Endothelial cell of umbilical vein (primary cell): Measurements from ENCODE around the gene PLCD3. TPM values are rescaled to one million over a fixed set of nuclear protein-coding genes. Genes with fewer than 3 reads are reported as not detected.

ENCODE experiments used
- BruUV-seq: library from RNA; stranded (reverse); fragments of 400-500 nt; replicated peaks from 2 replicates; lab custom pipeline; 2021; lab: Mats Ljungman, UMichigan
- CTCF ChIA-PET: fragments of 300-600, 350-600 bp; sonication (Branson Sonifier 250); formaldehyde crosslinking; loops from one replicate; lab custom pipeline; 2021; ENCODE audit warnings: antibody characterized with exemption, inconsistent platforms; lab: Charles Lee
- POLR2A ChIA-PET: fragments of 300-600, 350-600 bp; sonication (Branson Sonifier 250); formaldehyde crosslinking; loops from one replicate; lab custom pipeline; 2021; ENCODE audit warnings: antibody characterized with exemption, inconsistent platforms; lab: Charles Lee
- DNase-seq: peaks from one replicate; pipeline ENCODE4 v3.0.0-alpha.2; 2011; ENCODE audit warnings: low read depth, low spot score
- FAIRE-seq: peaks from 2 replicates; lab custom pipeline; 2011; peaks lifted over from hg19 to GRCh38; lab: Jason Lieb, UNC
- H2AFZ ChIP-seq: 2 replicates; pipeline ENCODE4 v1.6.0; 2012; ENCODE audit warnings: low read depth, low read length, control low read depth, inconsistent platforms
- H3K27ac ChIP-seq: 2 replicates; pipeline ENCODE4 v1.5.1; 2011; ENCODE audit warnings: low read depth, mild to moderate bottlenecking, control low read depth, low read length, moderate library complexity; ENCODE audit not compliant: insufficient read depth
- H3K27me3 ChIP-seq, 2 experiments: 2 replicates each; pipeline versions ENCODE4 v1.6.0 to v1.6.1; 2011; ENCODE audit warnings: low read length in 2 of 2, mixed read lengths in 1 of 2; ENCODE audit not compliant: control insufficient read depth in 2 of 2, insufficient read depth in 2 of 2
- H3K36me3 ChIP-seq, 2 experiments: 2 replicates in 1 of 2; 3 replicates in 1 of 2; pipeline ENCODE4 v1.5.1; 2011; ENCODE audit warnings: low read length in 2 of 2, mild to moderate bottlenecking in 1 of 2, moderate library complexity in 1 of 2; ENCODE audit not compliant: control insufficient read depth in 2 of 2, insufficient read depth in 2 of 2; ENCODE audit errors: extremely low read depth in 1 of 2
- H3K4me1 ChIP-seq: 3 replicates; pipeline ENCODE4 v1.5.1; 2011; ENCODE audit warnings: mild to moderate bottlenecking, low read length; ENCODE audit not compliant: control insufficient read depth, insufficient read depth; ENCODE audit errors: extremely low read depth
- H3K4me2 ChIP-seq: 2 replicates; pipeline ENCODE4 v1.6.1; 2011; ENCODE audit warnings: low read length, control low read depth, mixed read lengths; ENCODE audit not compliant: insufficient read depth
- H3K4me3 ChIP-seq, 3 experiments: fragments of 200-600 bp in 1 of 3; sonication (generic), shearing (Covaris generic) in 1 of 3; replicated peaks in 1 of 3; 2 replicates each; pipeline ENCODE4 v1.5.1; 2011 to 2016; ENCODE audit warnings: control low read depth in 3 of 3, low read length in 3 of 3, mild to moderate bottlenecking in 2 of 3, inconsistent platforms in 1 of 3, low read depth in 1 of 3, moderate library complexity in 1 of 3; ENCODE audit not compliant: insufficient read depth in 1 of 3
- H3K79me2 ChIP-seq: 2 replicates; pipeline ENCODE4 v1.6.0; 2012; ENCODE audit warnings: low read length, inconsistent platforms; ENCODE audit not compliant: control insufficient read depth, insufficient read depth
- H3K9ac ChIP-seq: replicated peaks from 2 replicates; pipeline ENCODE3; 2011; ENCODE audit warnings: low read length, control low read depth; ENCODE audit not compliant: insufficient read depth; ENCODE audit errors: extremely low read depth
- H3K9me1 ChIP-seq: replicated peaks from 3 replicates; pipeline ENCODE4 v1.6.0; 2011; ENCODE audit warnings: mild to moderate bottlenecking, low read length; ENCODE audit not compliant: control insufficient read depth, insufficient read depth; ENCODE audit errors: extremely low read depth
- H3K9me3 ChIP-seq: replicated peaks from 2 replicates; pipeline ENCODE4 v1.5.1; 2012; ENCODE audit warnings: low read length, inconsistent platforms; ENCODE audit not compliant: control insufficient read depth, insufficient read depth
- H4K20me1 ChIP-seq: replicated peaks from 2 replicates; pipeline ENCODE3; 2011; ENCODE audit warnings: mild to moderate bottlenecking, low read length; ENCODE audit not compliant: control insufficient read depth, insufficient read depth; ENCODE audit errors: extremely low read depth
- EZH2 ChIP-seq: IDR thresholded peaks from 2 replicates; pipeline ENCODE4 v1.6.1; 2012; ENCODE audit warnings: borderline replicate concordance, low read depth, mild to moderate bottlenecking, moderate library complexity, low read length, inconsistent platforms; ENCODE audit not compliant: severe bottlenecking
- FOS ChIP-seq: IDR thresholded peaks from 2 replicates; pipeline ENCODE4 v1.6.1; 2011; ENCODE audit warnings: mild to moderate bottlenecking, low read length, moderate library complexity, borderline replicate concordance; ENCODE audit not compliant: insufficient read depth
- GATA2 ChIP-seq: IDR thresholded peaks from 2 replicates; pipeline ENCODE4 v1.7.0; 2011; ENCODE audit warnings: low read depth, mild to moderate bottlenecking, moderate library complexity, mixed read lengths, low read length; ENCODE audit not compliant: insufficient read length, insufficient read depth
- MYC ChIP-seq: IDR thresholded peaks from one replicate; pipeline ENCODE4 v1.6.1; 2011; ENCODE audit warnings: mild to moderate bottlenecking, low read depth, low read length
- POLR2AphosphoS5 ChIP-seq: IDR thresholded peaks from 2 replicates; pipeline ENCODE4 v1.6.1; 2012; ENCODE audit warnings: low read depth, mild to moderate bottlenecking, control low read depth, low read length, moderate library complexity; ENCODE audit not compliant: insufficient read depth
- dilution Hi-C: fragments of 300-500 bp; cut with MboI; formaldehyde crosslinking; loops from one replicate; pipeline ENCODE4 v1.15.0; 2019; ENCODE audit warnings: low sequenced_read_pairs; ENCODE audit not compliant: extremely low pct_ligation_motif_present
- intact Hi-C: fragments of 100-400 bp; cut with micrococcal nuclease; formaldehyde crosslinking; loops from one replicate; pipeline ENCODE4 v1.10.0; 2022
- polyA plus RNA-seq, 4 experiments: library from polyadenylated mRNA; depleted of rRNA in 3 of 4; stranded (reverse) in 3 of 4; unstranded in 1 of 4; fragments of >200 nt; gene quantifications; 2 replicates each; pipeline versions ENCODE4 v1.2.1 to v1.2.3, GENCODE V29; 2011 to 2012; ENCODE audit warnings: missing spikeins in 1 of 4
- total RNA-seq: library from RNA; stranded (reverse); gene quantifications from 2 replicates; pipeline ENCODE4 v1.2.3, GENCODE V29; 2021
- TF ChIP-seq, protein P1 (sequence below), 2 donors: IDR thresholded peaks; 1 replicate in 1 of 2; 2 replicates in 1 of 2; pipeline ENCODE4 v1.5.1; 2011; ENCODE audit warnings: low read length in 2 of 2, mild to moderate bottlenecking in 2 of 2, moderate library complexity in 2 of 2, control low read depth in 1 of 2, inconsistent platforms in 1 of 2, low read depth in 1 of 2; ENCODE audit not compliant: insufficient read depth in 1 of 2; ENCODE audit errors: extremely low read depth in 1 of 2
- TF ChIP-seq, protein P2 (sequence below): IDR thresholded peaks from 2 replicates; pipeline ENCODE4 v1.6.1; 2011; ENCODE audit not compliant: insufficient read depth, insufficient read length

Gene PLCD3
- total and polyA plus RNA-seq, 2 donors (not counting 3 experiments of a cell fraction or from before 2014, with no cell fraction given), result 30.4 to 43.1 TPM

DNA sequence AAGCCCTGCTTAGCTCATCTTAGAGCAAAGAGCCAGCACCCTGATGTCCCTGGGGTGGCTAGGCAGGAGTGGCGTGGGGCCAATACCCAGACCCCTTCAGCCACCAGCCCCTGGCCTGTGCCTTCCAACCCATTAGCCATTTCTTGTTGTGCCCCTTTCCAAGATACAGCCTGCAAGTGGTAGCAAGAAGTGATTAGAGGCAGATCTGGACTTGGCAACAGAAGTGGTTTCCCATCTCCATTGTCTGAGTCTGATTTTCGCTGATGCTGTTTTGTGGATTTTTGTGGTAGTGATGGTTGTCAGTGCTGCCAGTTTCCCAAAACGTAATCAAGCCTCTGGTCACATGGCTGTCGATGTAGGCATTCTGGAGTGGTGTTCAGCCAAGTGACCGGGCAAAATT is 25.7 kb downstream of the PLCD3 start:
- H3K4me2 ChIP-seq, result no peak overlapping the region
- H3K4me1 ChIP-seq, result no peaks in the 10 kb centered on the region
- no peak overlapping the region for H2AFZ ChIP-seq
- no peak overlapping the region for H3K4me3 ChIP-seq
- DNase-seq (no peak), FAIRE-seq (no peak)
- no peak overlapping the region for H3K27ac ChIP-seq
- intact Hi-C loops, result no loop called here
- H3K9me1 ChIP-seq, result no peaks in the 10 kb centered on the region
- H3K79me2 ChIP-seq, result no peaks in the 10 kb centered on the region
- POLR2A ChIA-PET, result no interaction called here
- H4K20me1 ChIP-seq, result no peaks in the 10 kb centered on the region
- CTCF ChIA-PET, result interaction anchor here (0.6 to 4.3 kb wide), 2 partner anchors 29 to 70 kb away, joined by 4 to 26 read pairs; partner anchors contain the start of gene ACBD4
- peaks cover 28 to 56% of the 10 kb centered on the region in 2 experiments for H3K36me3 ChIP-seq
- no peaks in the 10 kb centered on the region for H3K27me3 ChIP-seq
- H3K9me3 ChIP-seq, result no peaks in the 10 kb centered on the region
- BruUV-seq, result no TSS peak
- H3K9ac ChIP-seq, result no peak overlapping the region
- dilution Hi-C loops, result no loop called here
- no peak for TF ChIP-seq POLR2AphosphoS5
- TF ChIP-seq GATA2, result no peak
- TF ChIP-seq MYC, result no peak
- TF ChIP-seq, protein P1, sequence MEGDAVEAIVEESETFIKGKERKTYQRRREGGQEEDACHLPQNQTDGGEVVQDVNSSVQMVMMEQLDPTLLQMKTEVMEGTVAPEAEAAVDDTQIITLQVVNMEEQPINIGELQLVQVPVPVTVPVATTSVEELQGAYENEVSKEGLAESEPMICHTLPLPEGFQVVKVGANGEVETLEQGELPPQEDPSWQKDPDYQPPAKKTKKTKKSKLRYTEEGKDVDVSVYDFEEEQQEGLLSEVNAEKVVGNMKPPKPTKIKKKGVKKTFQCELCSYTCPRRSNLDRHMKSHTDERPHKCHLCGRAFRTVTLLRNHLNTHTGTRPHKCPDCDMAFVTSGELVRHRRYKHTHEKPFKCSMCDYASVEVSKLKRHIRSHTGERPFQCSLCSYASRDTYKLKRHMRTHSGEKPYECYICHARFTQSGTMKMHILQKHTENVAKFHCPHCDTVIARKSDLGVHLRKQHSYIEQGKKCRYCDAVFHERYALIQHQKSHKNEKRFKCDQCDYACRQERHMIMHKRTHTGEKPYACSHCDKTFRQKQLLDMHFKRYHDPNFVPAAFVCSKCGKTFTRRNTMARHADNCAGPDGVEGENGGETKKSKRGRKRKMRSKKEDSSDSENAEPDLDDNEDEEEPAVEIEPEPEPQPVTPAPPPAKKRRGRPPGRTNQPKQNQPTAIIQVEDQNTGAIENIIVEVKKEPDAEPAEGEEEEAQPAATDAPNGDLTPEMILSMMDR (IDR thresholded peaks at IDR 0.05; ENCODE audit: extremely low read depth in 1 of 2, insufficient read depth in 1 of 2, low read depth in 1 of 2, low read length in 2 of 2), result no peak
- TF ChIP-seq, protein P2, sequence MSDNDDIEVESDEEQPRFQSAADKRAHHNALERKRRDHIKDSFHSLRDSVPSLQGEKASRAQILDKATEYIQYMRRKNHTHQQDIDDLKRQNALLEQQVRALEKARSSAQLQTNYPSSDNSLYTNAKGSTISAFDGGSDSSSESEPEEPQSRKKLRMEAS, result no peak
- no peak for TF ChIP-seq EZH2
- TF ChIP-seq FOS, result no peak
